CD4-positive, alpha-beta T cell (primary cell): ENCODE measurements around the gene PLAAT3. TPM values are rescaled to one million over a fixed set of nuclear protein-coding genes. Genes with fewer than 3 reads are reported as not detected.
A peak's percentile ranks its signal among the peaks of the same experiment; 100 is the strongest.
"Not testable (repeated sequence)": the region's sequence is repeated elsewhere in the genome, so short reads cannot be mapped to it uniquely, and the experiment has no call there.

Experiments used
- ATAC-seq: fragments of 200-7000 bp; cut with Tn5 transposase; one replicate; pipeline ENCODE4 v1.10.0; 2022; ENCODE audit warnings: mild to moderate bottlenecking; ENCODE audit not compliant: poor library complexity
- CTCF ChIA-PET: fragments of 350-600 bp; sonication (Branson Sonifier 250); formaldehyde crosslinking; loops from one replicate; lab custom pipeline; 2021; ENCODE audit warnings: antibody characterized with exemption, inconsistent platforms; lab: Charles Lee
- POLR2A ChIA-PET: fragments of 350-600 bp; sonication (Branson Sonifier 250); formaldehyde crosslinking; loops from one replicate; lab custom pipeline; 2021; ENCODE audit warnings: antibody characterized with exemption, inconsistent platforms; lab: Charles Lee
- DNase-seq, 14 experiments: peaks; one replicate each; pipeline ENCODE4 v3.0.0-alpha.2; 2013 to 2020; ENCODE audit warnings: mixed read lengths in 2 of 14
- H3K27ac ChIP-seq, 2 donors: one replicate each; pipeline versions ENCODE4 v1.5.1 to v1.7.0; 2013; ENCODE audit warnings: low read length in 2 of 2, low read depth in 1 of 2, mild to moderate bottlenecking in 1 of 2
- H3K27me3 ChIP-seq, 2 experiments: 1 replicate in 1 of 2; 2 replicates in 1 of 2; pipeline versions ENCODE4 v1.6.1 to v1.7.0; 2013; ENCODE audit warnings: low read length in 2 of 2, control low read depth in 1 of 2, mild to moderate bottlenecking in 1 of 2, moderate library complexity in 1 of 2; ENCODE audit not compliant: insufficient read depth in 2 of 2, control insufficient read depth in 1 of 2
- H3K36me3 ChIP-seq: one replicate; pipeline ENCODE4 v1.6.1; 2013; ENCODE audit warnings: low read length, control low read depth; ENCODE audit not compliant: insufficient read depth
- H3K4me1 ChIP-seq: one replicate; pipeline ENCODE4 v1.6.1; 2013; ENCODE audit warnings: low read length, control low read depth; ENCODE audit not compliant: insufficient read depth
- H3K4me3 ChIP-seq: one replicate; pipeline ENCODE4 v1.5.1; 2013; ENCODE audit warnings: mild to moderate bottlenecking, low read length, moderate library complexity
- H3K9me3 ChIP-seq, 2 experiments: 1 replicate in 1 of 2; 2 replicates in 1 of 2; pipeline versions ENCODE4 v1.6.1 to v1.7.0; 2013; ENCODE audit warnings: low read length in 2 of 2, mild to moderate bottlenecking in 2 of 2, control low read depth in 1 of 2, moderate library complexity in 1 of 2; ENCODE audit not compliant: control insufficient read depth in 1 of 2, insufficient read depth in 1 of 2
- H3K27ac Mint-ChIP-seq: one replicate; pipeline ENCODE4 v1.8.0; 2020; ENCODE audit warnings: mixed read lengths
- H3K27me3 Mint-ChIP-seq: one replicate; pipeline ENCODE4 v1.8.0; 2021; ENCODE audit warnings: mixed read lengths
- H3K36me3 Mint-ChIP-seq: one replicate; pipeline ENCODE4 v1.8.0; 2021; ENCODE audit warnings: low read depth, mixed read lengths
- H3K4me1 Mint-ChIP-seq: one replicate; pipeline ENCODE4 v1.8.0; 2021; ENCODE audit warnings: low read depth, mixed read lengths
- H3K4me3 Mint-ChIP-seq: one replicate; pipeline ENCODE4 v1.8.0; 2020; ENCODE audit warnings: mild to moderate bottlenecking, mixed read lengths
- H3K9me3 Mint-ChIP-seq: one replicate; pipeline ENCODE4 v1.8.0; 2020; ENCODE audit warnings: mixed read lengths
- intact Hi-C, 2 experiments: fragments of 100-400 bp; cut with DNase I in 1 of 2; cut with micrococcal nuclease in 1 of 2; formaldehyde crosslinking; loops; one replicate each; pipeline versions ENCODE4 v1.15.1 to v1.9.0; 2023 to 2025; cut with DNase I, micrococcal nuclease
- total RNA-seq, 174 experiments: library from RNA in 2 of 174; stranded (reverse) in 2 of 174; gene quantifications; one replicate each; pipeline ENCODE4 v1.2.3 and lab custom pipeline; 2021 to 2026
- TF ChIP-seq, protein P1 (sequence below): fragments of 200-600 bp; IDR thresholded peaks from one replicate; pipeline ENCODE4 v1.8.0; 2022; ENCODE audit warnings: antibody characterized with exemption, mild to moderate bottlenecking

Gene PLAAT3
- total RNA-seq, 2 experiments from 2014 or later = 2.4 to 3.6 TPM

DNA sequence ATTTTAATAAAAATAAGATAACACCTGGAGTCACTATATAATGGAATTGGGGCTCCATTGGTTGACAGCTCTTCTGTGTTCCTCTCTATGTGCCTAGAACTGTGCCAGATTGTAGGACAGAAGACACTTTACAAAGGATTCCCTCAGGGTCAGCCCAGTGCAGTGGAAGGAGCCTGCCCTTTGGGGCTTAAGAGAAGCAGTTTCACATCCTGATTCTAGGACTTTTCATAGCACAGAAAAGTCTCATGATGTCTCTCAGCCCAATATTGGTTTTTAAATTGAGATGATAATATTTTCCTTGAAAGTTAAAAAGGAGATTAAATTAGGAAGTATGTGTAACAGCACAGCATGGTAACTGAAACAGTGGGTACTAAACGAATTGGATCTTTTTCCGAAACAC lies 70.5 kb downstream of the PLAAT3 start:
- TF ChIP-seq, protein P1, sequence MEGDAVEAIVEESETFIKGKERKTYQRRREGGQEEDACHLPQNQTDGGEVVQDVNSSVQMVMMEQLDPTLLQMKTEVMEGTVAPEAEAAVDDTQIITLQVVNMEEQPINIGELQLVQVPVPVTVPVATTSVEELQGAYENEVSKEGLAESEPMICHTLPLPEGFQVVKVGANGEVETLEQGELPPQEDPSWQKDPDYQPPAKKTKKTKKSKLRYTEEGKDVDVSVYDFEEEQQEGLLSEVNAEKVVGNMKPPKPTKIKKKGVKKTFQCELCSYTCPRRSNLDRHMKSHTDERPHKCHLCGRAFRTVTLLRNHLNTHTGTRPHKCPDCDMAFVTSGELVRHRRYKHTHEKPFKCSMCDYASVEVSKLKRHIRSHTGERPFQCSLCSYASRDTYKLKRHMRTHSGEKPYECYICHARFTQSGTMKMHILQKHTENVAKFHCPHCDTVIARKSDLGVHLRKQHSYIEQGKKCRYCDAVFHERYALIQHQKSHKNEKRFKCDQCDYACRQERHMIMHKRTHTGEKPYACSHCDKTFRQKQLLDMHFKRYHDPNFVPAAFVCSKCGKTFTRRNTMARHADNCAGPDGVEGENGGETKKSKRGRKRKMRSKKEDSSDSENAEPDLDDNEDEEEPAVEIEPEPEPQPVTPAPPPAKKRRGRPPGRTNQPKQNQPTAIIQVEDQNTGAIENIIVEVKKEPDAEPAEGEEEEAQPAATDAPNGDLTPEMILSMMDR = no peak
- H3K9me3 Mint-ChIP-seq = no peaks in the 10 kb centered on the region
- Histone ChIP-seq H3K27me3 (no peaks in the 10 kb centered on the region), H3K36me3 (peaks cover 51% of the 10 kb centered on the region), H3K27ac (peak overlapping the region in 1 of 2 donors; percentile 1), H3K4me1 (peaks cover 35% of the 10 kb centered on the region), H3K9me3 (no peaks in the 10 kb centered on the region), H3K4me3 (no peak overlapping the region)
- ChIA-PET CTCF (interaction anchor here (1.3 kb wide), 1 partner anchor 11 kb away, joined by 3 read pairs; no protein-coding TSS in a partner anchor), POLR2A (interaction anchor here (1.9 to 2.3 kb wide), 2 partner anchors 8 to 12 kb away, joined by 5 to 11 read pairs; no protein-coding TSS in a partner anchor)
- H3K27me3 Mint-ChIP-seq = no peaks in the 10 kb centered on the region
- no peak for ATAC-seq
- peaks cover 83% of the 10 kb centered on the region for H3K36me3 Mint-ChIP-seq
- peaks cover 36% of the 10 kb centered on the region for H3K4me1 Mint-ChIP-seq
- H3K4me3 Mint-ChIP-seq = no peak overlapping the region
- no peak for DNase-seq
- peak overlapping the region; percentile 57 for H3K27ac Mint-ChIP-seq
- intact Hi-C loops = no loop called here

DNA sequence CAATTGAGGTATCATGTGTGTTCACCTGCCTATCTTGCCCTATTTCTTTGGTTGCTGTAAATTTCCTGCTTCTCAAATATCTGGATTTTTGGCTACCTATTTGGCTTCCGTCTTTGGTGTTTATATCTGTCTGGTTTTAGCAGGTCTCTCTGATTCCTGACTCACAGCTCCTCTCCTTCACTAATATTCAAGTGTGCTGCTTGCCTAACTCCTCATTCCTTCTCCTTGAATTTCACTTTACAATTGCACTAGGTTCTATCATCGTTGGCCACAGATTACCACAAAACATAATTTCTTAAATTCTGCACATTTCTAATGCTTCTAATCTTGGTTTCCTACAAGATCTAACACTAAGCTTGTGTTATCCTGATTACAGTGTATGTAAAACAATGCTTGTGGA lies 71.7 kb downstream of the PLAAT3 start:
- H3K4me3 ChIP-seq, intact Hi-C loops, H3K9me3 ChIP-seq, H3K9me3 Mint-ChIP-seq, ATAC-seq, CTCF ChIA-PET, H3K27me3 ChIP-seq, H3K27me3 Mint-ChIP-seq, H3K4me3 Mint-ChIP-seq, DNase-seq: not testable (repeated sequence)
- peak overlapping the region; percentile 57 for H3K27ac Mint-ChIP-seq
- peaks cover 83% of the 10 kb centered on the region for H3K36me3 Mint-ChIP-seq
- H3K36me3 ChIP-seq = peaks cover 49% of the 10 kb centered on the region
- peaks cover 47% of the 10 kb centered on the region for H3K4me1 ChIP-seq
- POLR2A ChIA-PET = interaction anchor here (2.3 kb wide), 1 partner anchor 9 kb away, joined by 11 read pairs; no protein-coding TSS in a partner anchor
- peak overlapping the region in 1 of 2 donors; percentile 15 for H3K27ac ChIP-seq
- peaks cover 48% of the 10 kb centered on the region for H3K4me1 Mint-ChIP-seq

DNA sequence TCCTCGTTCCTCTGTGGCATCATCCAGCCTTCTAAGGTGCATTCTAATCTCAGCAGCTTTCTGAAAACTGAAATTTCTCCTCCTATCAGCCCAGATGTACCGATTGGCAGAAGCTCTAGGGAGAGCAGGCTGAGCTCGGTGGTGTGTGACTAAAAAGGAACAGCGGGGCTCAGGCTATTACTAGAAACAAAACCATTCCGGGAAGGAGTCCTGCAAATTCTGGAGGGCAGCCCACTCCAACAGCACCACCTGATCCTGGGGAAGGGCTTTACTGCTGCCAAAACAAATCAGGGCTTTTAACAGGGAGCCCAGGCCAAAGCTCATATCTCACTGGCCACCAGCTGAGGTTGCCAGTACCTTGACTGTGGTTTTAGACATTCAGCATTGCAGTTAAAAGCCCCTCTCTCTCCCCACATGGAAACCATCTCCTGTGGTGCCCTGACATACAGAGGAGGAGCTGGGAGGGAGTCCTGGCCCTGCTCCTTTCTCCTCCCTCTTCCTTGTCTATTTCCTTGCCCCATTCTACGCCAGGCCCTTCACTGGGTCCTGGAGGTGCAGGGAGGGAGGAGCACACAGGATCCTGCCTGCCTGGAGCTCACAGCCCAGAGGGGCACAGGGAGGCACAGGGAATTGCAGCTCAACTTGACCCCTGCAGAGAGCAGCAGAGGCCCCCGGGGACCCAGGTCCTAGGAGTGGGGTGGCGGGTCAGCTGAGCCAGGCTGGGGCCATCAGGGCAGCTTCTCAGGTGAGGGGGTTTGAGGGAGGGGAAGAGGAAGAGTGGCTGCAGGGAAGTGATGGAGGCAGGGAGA lies 76.7 kb downstream of the PLAAT3 start:
- intact Hi-C loops = loop anchor here in 1 of 2 experiments (1.0 to 10.0 kb wide), 2 partner anchors 16 to 97 kb away; no protein-coding TSS in a partner anchor

More for the DNA sequence above, 76.7 kb downstream of the PLAAT3 start:
- DNase-seq (peak in 1 of 14 experiments; percentile 30), ATAC-seq (peak; percentile 43)
- Histone ChIP-seq H3K27ac (peak overlapping the region; percentile 81 to 82), H3K36me3 (peaks cover 8% of the 10 kb centered on the region), H3K27me3 (no peaks in the 10 kb centered on the region), H3K4me3 (peak overlapping the region; percentile 90), H3K9me3 (no peaks in the 10 kb centered on the region), H3K4me1 (peaks cover 83% of the 10 kb centered on the region)
- H3K27me3 Mint-ChIP-seq = no peaks in the 10 kb centered on the region
- H3K27ac Mint-ChIP-seq = peak overlapping the region; percentile 98
- H3K4me1 Mint-ChIP-seq = peaks cover 90% of the 10 kb centered on the region
- ChIA-PET CTCF (interaction anchor here (1.0 to 1.4 kb wide), 4 partner anchors 30 to 98 kb away, joined by 3 to 5 read pairs (median 4); no protein-coding TSS in a partner anchor), POLR2A (interaction anchor here (0.6 to 4.8 kb wide), 19 partner anchors 10 to 232 kb away, joined by 3 to 86 read pairs (median 8); partner anchors contain the start of genes ATL3, LGALS12 and PLAAT5)
- peaks cover 45% of the 10 kb centered on the region for H3K36me3 Mint-ChIP-seq
- TF ChIP-seq, protein P1 = no peak
- H3K4me3 Mint-ChIP-seq = peak overlapping the region; percentile 100
- no peaks in the 10 kb centered on the region for H3K9me3 Mint-ChIP-seq
